Common myeloid progenitor, CD34-positive (primary cell): ENCODE measurements around the gene PRKCE.

Source experiments
- CTCF ChIA-PET: fragments of 350-600 bp; sonication (Branson Sonifier 250); formaldehyde crosslinking; loops from one replicate; lab custom pipeline; 2021; ENCODE audit warnings: antibody characterized with exemption; lab: Charles Lee
- POLR2A ChIA-PET: fragments of 350-600 bp; sonication (Branson Sonifier 250); formaldehyde crosslinking; loops from one replicate; lab custom pipeline; 2021; ENCODE audit warnings: antibody characterized with exemption; lab: Charles Lee
- DNase-seq, 3 donors: peaks; one replicate each; pipeline versions ENCODE4 v3.0.0 to v3.0.0-alpha.2; 2013
- H3K27ac ChIP-seq, 2 experiments: 1 replicate in 1 of 2; 2 replicates in 1 of 2; pipeline ENCODE4 v1.7.0; 2013; ENCODE audit warnings: inconsistent platforms in 2 of 2, low read length in 2 of 2, mild to moderate bottlenecking in 2 of 2, low read depth in 1 of 2, moderate library complexity in 1 of 2; ENCODE audit not compliant: severe bottlenecking in 2 of 2, insufficient read depth in 1 of 2, poor library complexity in 1 of 2
- H3K27me3 ChIP-seq, 5 experiments: replicated peaks in 2 of 5; 1 replicate in 3 of 5; 2 replicates in 2 of 5; pipeline versions ENCODE4 v1.6.1 to v1.7.0; 2013; ENCODE audit warnings: low read length in 4 of 5, mild to moderate bottlenecking in 2 of 5, moderate library complexity in 2 of 5, inconsistent platforms in 1 of 5; ENCODE audit not compliant: insufficient read depth in 5 of 5, control insufficient read depth in 4 of 5
- H3K36me3 ChIP-seq, 4 experiments: 1 replicate in 2 of 4; 2 replicates in 2 of 4; pipeline versions ENCODE4 v1.6.1 to v1.7.0; 2013; ENCODE audit warnings: low read length in 3 of 4, control low read depth in 1 of 4, mild to moderate bottlenecking in 1 of 4; ENCODE audit not compliant: control insufficient read depth in 4 of 4, insufficient read depth in 4 of 4
- H3K4me1 ChIP-seq, 4 experiments: 1 replicate in 3 of 4; 2 replicates in 1 of 4; pipeline versions ENCODE4 v1.6.1 to v1.7.1; 2013; ENCODE audit warnings: low read length in 3 of 4, mild to moderate bottlenecking in 3 of 4, control low read depth in 1 of 4, inconsistent platforms in 1 of 4, moderate library complexity in 1 of 4; ENCODE audit not compliant: control insufficient read depth in 4 of 4, insufficient read depth in 4 of 4; ENCODE audit errors: control extremely low read depth in 1 of 4
- H3K4me3 ChIP-seq, 7 experiments: 1 replicate in 4 of 7; 2 replicates in 3 of 7; pipeline versions ENCODE4 v1.5.1 to v1.7.0; 2013; ENCODE audit warnings: mild to moderate bottlenecking in 7 of 7, low read length in 6 of 7, moderate library complexity in 6 of 7, inconsistent platforms in 2 of 7, low read depth in 2 of 7, control low read depth in 1 of 7; ENCODE audit not compliant: insufficient read depth in 4 of 7, control insufficient read depth in 1 of 7; ENCODE audit errors: extremely low read depth in 1 of 7
- H3K9me3 ChIP-seq, 5 experiments: 1 replicate in 4 of 5; 2 replicates in 1 of 5; pipeline versions ENCODE4 v1.6.1 to v1.7.1; 2013; ENCODE audit warnings: low read length in 4 of 5, mild to moderate bottlenecking in 2 of 5, inconsistent platforms in 1 of 5, low read depth in 1 of 5, moderate library complexity in 1 of 5; ENCODE audit not compliant: control insufficient read depth in 4 of 5, insufficient read depth in 2 of 5; ENCODE audit errors: control extremely low read depth in 1 of 5
- WGBS: methylation state at CpG from one replicate; pipeline ENCODE4 v1.1.5; 2013; ENCODE audit not compliant: insufficient coverage; 5-methylcytosine and 5-hydroxymethylcytosine counted together

The PRKCE gene

DNA sequence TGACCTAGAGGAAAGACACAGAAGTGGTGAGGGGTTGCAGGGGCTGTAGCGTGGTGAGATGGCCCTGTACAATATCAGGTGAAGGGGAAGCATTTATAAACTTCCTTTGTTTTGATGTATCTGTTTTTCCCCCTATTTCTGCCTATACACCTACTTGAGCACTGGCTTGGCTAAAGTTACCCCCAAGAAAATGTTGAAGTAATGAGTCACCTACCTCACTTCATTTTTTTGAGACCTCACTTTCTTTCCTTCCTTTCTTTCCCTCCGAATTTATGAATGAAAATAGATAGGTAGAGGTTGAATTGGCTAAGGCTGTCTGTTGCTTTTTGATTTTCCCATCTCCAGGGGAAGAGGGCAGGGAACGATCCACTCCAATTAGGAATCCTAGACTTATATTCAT, 414.6 kb downstream of the PRKCE start:
- Histone ChIP-seq H3K9me3 (no peaks in the 10 kb centered on the region), H3K27ac (no peak overlapping the region), H3K4me3 (no peak overlapping the region), H3K36me3 (peaks cover 0 to 2% (median 0%) of the 10 kb centered on the region in 4 experiments), H3K27me3 (no peaks in the 10 kb centered on the region), H3K4me1 (no peaks in the 10 kb centered on the region)
- no CpG with 5 or more reads among the region's 3 CpGs for WGBS
- ChIA-PET POLR2A (no interaction called here), CTCF (no interaction called here)
- no peak for DNase-seq

- no peaks in the 10 kb centered on the region for H3K4me1 ChIP-seq
- H3K36me3 ChIP-seq: peaks cover 0 to 2% (median 0%) of the 10 kb centered on the region in 4 experiments
- H3K27me3 ChIP-seq: no peaks in the 10 kb centered on the region
- WGBS: 93% methylated on average over 3 of the region's 5 CpGs
- no peak overlapping the region for H3K27ac ChIP-seq
- ChIA-PET POLR2A (no interaction called here), CTCF (no interaction called here)
- no peak overlapping the region for H3K4me3 ChIP-seq
- H3K9me3 ChIP-seq: no peaks in the 10 kb centered on the region
- DNase-seq: no peak
These were observed 415.1 kb downstream of the PRKCE start for GRCh38 chr2:46066601-46067000.

- POLR2A ChIA-PET: no interaction called here
- peaks cover 0 to 2% (median 0%) of the 10 kb centered on the region in 4 experiments for H3K36me3 ChIP-seq
- CTCF ChIA-PET: interaction anchor here (1.2 kb wide), 1 partner anchor 228 kb away, joined by 3 read pairs; no protein-coding TSS in a partner anchor
- H3K4me3 ChIP-seq: no peak overlapping the region
- no peak for DNase-seq
- no peaks in the 10 kb centered on the region for H3K4me1 ChIP-seq
- no peaks in the 10 kb centered on the region for H3K27me3 ChIP-seq
- no peak overlapping the region for H3K27ac ChIP-seq
- H3K9me3 ChIP-seq: no peaks in the 10 kb centered on the region
- WGBS: 94% methylated on average over 2 of the region's 3 CpGs
These were observed 415.6 kb downstream of the PRKCE start for GRCh38 chr2:46067062-46067461.

- peaks cover 0 to 2% (median 0%) of the 10 kb centered on the region in 4 experiments for H3K36me3 ChIP-seq
- 97% methylated on average over 12 of the region's 13 CpGs for WGBS
- H3K4me3 ChIP-seq: no peak overlapping the region
- no peaks in the 10 kb centered on the region for H3K27me3 ChIP-seq
- H3K9me3 ChIP-seq: no peaks in the 10 kb centered on the region
- POLR2A ChIA-PET: no interaction called here
- no peak overlapping the region for H3K27ac ChIP-seq
- CTCF ChIA-PET: interaction anchor here (0.7 to 1.2 kb wide), 2 partner anchors 10 to 227 kb away, joined by 3 read pairs; no protein-coding TSS in a partner anchor
- DNase-seq: no peak
- H3K4me1 ChIP-seq: no peaks in the 10 kb centered on the region
These were observed 416.2 kb downstream of the PRKCE start for GRCh38 chr2:46067501-46068305.

DNA sequence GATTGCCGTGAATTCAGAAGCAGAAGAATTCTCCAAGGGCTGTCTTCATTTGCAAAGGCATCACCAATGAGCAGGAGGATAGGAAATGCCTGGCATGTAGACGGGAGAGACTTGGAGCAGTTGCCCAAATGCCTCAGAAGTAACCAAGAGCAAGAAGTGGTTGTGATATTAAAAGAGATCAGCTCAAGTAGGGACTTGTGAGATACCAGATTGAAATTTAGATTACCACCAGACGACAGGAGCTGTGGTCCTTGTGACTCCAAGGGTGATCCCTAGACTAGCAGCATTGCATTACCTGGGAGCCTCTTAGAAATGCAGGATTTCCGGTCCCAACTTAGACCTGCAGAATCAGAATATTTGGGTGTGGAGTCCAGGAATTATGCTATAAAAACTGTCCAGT, 417.2 kb downstream of the PRKCE start:
- Histone ChIP-seq H3K4me3 (no peak overlapping the region), H3K27me3 (no peaks in the 10 kb centered on the region), H3K4me1 (peaks cover 0 to 4% (median 0%) of the 10 kb centered on the region in 4 experiments), H3K36me3 (peaks cover 0 to 2% (median 0%) of the 10 kb centered on the region in 4 experiments), H3K9me3 (no peaks in the 10 kb centered on the region), H3K27ac (no peak overlapping the region)
- ChIA-PET POLR2A (no interaction called here), CTCF (no interaction called here)
- DNase-seq: no peak
- WGBS: 97% methylated on average over 3 of the region's 4 CpGs

DNA sequence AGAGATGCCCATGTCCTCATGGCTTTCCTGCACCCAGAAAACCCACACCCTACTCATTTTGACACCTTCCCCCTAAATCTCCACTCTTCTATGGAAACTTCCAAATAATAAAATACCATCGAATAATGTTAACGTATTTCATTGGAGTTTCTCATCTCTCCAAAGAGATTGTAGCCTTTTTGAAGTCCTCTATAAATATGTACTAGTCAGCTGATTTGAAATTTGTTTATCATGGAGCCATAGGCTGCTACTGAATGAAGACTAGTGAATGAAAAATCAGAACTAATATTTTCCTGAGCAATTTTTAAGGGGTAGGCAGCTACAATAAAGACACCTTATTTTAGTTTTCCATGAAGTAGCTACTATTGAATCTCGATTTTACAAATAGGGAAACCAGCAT, 419.6 kb downstream of the PRKCE start:
- DNase-seq: no peak
- Histone ChIP-seq H3K27me3 (no peaks in the 10 kb centered on the region), H3K36me3 (peaks cover 0 to 2% (median 0%) of the 10 kb centered on the region in 4 experiments), H3K27ac (no peak overlapping the region), H3K9me3 (no peaks in the 10 kb centered on the region), H3K4me1 (peaks cover 0 to 6% (median 0%) of the 10 kb centered on the region in 4 experiments), H3K4me3 (no peak overlapping the region)
- CTCF ChIA-PET: interaction anchor here (1.8 to 5.8 kb wide), 2 partner anchors 9 to 11 kb away, joined by 5 to 22 read pairs; no protein-coding TSS in a partner anchor
- POLR2A ChIA-PET: no interaction called here
- WGBS: no CpG with 5 or more reads among the region's 3 CpGs
